GM18909 (cell line): ENCODE measurements around the gene ISM2.

Experiments
- ATAC-seq: cut with Tn5 transposase; IDR thresholded peaks from one replicate; pipeline ENCODE4 v1.9.1; 2021; ENCODE audit warnings: mild to moderate bottlenecking; ENCODE audit not compliant: unreplicated experiment, poor library complexity

Gene ISM2

GRCh38 chr14:77470224-77470870 is 28.3 kb downstream of the ISM2 start:
- no peak for ATAC-seq

- ATAC-seq = no peak
Observed at GRCh38 chr14:77469539-77469938, 29.1 kb downstream of the ISM2 start.

- ATAC-seq = no peak
Observed at GRCh38 chr14:77469067-77469505, 29.5 kb downstream of the ISM2 start.

GRCh38 chr14:77467801-77468200 is 30.8 kb downstream of the ISM2 start:
- no peak for ATAC-seq

- ATAC-seq = no peak
Observed at GRCh38 chr14:77459072-77459723, 39.4 kb downstream of the ISM2 start.

- ATAC-seq = peak; percentile 24
Observed at GRCh38 chr14:77458249-77458950, 40.2 kb downstream of the ISM2 start.

GRCh38 chr14:77457522-77458248 is 40.9 kb downstream of the ISM2 start, which contains the start of the genes AHSA1 and VIPAS39:
TSS of gene AHSA1 (plus strand) at chr14:77458093. CDS start at chr14:77458190, 97 bp downstream.
TSS of gene VIPAS39 (minus strand) at chr14:77457601. CDS start at chr14:77454102, 3,499 bp downstream.
- ATAC-seq = peak; percentile 92

- ATAC-seq = no peak
Observed at GRCh38 chr14:77457115-77457521, 41.5 kb downstream of the ISM2 start.

- ATAC-seq = no peak
Observed at GRCh38 chr14:77455966-77456640, 42.5 kb downstream of the ISM2 start.

GRCh38 chr14:77442196-77442595 is 56.4 kb downstream of the ISM2 start:
- no peak for ATAC-seq

- no peak for ATAC-seq
Observed at GRCh38 chr14:77439861-77440260, 58.8 kb downstream of the ISM2 start.

GRCh38 chr14:77438596-77438995 is 60.0 kb downstream of the ISM2 start:
- ATAC-seq = no peak

- ATAC-seq = no peak
Observed at GRCh38 chr14:77436042-77436441, 62.6 kb downstream of the ISM2 start.

- ATAC-seq = no peak
Observed at GRCh38 chr14:77426396-77426795, 72.2 kb downstream of the ISM2 start.

GRCh38 chr14:77424862-77425261 is 73.8 kb downstream of the ISM2 start:
- no peak for ATAC-seq
